Diencephalon (tissue), 1 donor: ENCODE data around the gene DNMT3B. TPM values are rescaled to one million over a fixed set of nuclear protein-coding genes. Genes with fewer than 3 reads are reported as not detected.

ENCODE experiments used
- total RNA-seq: library from RNA; depleted of rRNA; stranded (reverse); fragments of >200 nt; gene quantifications from one replicate; pipeline ENCODE4 v1.2.3, GENCODE V29; 2014

DNMT3B gene
- 4.2 TPM for total RNA-seq

DNA sequence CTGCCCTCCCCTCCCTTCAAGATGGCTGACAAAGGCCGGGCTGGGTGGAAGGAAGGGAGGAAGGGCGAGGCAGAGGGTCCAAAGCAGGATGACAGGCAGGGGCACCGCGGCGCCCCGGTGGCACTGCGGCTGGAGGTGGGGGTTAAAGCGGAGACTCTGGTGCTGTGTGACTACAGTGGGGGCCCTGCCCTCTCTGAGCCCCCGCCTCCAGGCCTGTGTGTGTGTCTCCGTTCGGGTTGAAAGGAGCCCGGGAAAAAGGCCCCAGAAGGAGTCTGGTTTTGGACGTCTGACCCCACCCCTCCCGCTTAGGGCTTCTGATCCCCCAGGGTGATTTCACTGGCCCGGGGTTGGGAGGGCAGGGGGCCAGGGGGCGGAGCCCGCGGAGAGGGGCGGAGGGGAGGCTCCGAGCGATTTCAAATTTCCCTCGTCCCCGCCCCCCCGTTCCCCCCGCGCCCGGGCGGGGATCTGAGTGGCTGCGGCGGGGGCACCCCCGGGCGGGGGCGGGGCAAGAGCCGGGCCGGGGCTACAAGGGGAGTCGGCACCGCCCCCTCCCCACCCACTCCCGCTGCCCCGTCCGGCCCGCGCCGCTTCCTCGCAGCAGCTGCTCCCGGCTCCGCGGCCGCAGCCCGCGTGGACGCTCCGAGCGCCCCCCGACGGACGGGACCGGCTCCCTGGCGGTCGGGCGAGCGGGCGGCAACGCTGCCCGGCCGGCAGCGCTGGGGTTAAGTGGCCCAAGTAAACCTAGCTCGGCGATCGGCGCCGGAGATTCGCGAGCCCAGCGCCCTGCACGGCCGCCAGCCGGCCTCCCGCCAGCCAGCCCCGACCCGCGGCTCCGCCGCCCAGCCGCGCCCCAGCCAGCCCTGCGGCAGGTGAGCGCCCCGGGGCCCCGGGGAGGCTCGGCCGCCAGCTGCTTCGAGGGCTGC lies at the start of gene DNMT3B:
Gene DNMT3B, plus strand, starts transcription at position 555 of the 923 bp plus-strand sequence. CDS start 17,939 bp downstream, outside the sequence.

DNA sequence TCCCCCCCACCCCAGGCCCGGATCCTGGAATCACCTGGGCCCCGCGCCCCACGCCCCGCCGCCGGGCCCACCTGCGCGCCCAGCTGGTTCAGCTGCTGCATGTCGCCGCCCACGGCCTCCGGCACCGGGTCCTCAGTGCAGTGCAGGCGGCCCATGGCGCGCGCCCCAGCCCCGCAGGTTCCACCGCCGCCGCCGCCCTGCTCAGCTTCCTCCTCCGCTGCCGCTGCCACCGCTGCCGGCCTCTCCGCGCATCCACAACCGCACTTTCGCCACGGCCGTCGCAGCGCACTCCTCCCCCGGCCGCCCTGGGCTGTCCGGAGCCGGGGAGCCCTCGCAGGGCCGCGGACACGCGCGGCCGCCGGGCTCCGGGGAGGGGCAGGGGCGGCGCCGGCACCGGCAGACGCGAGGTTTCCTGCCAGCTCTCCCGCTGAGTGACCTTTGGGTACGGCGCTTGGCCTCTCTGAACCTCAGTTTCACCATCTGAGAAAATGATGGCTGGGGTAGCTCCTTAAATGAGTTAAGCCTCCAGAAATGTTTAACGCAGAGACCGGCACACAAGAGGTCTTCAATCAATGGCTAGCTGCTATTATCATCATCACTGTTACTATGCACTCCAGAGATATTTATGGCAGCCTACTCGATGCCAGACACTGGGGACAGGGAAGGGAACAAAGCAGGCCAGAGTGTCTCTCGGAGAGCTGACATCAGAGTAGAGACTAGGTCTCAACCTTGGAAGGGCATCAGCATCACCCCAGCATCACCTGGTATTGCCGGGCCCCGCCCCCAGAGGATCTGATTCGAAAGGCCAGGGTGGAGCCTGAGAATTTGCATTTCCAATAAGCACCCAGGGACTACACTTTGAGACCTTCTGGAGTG lies 18.7 kb upstream of the DNMT3B start, which contains the start of gene COMMD7:
Gene COMMD7, minus strand, starts transcription at position 231 of the 876 bp plus-strand sequence. Its CDS starts 76 bp downstream, at position 155.

Other genes with a start within 250 kb of the DNMT3B start
- 21.2 TPM for gene NOL4L, start 177.1 kb upstream of the DNMT3B start, total RNA-seq
- gene C20orf203, start 88.4 kb upstream of the DNMT3B start, total RNA-seq: 0.46 TPM
- 36.2 TPM for gene COMMD7, start 18.9 kb upstream of the DNMT3B start, total RNA-seq
- gene MAPRE1, start 57.6 kb downstream of the DNMT3B start, total RNA-seq: 136 TPM
- not detected for gene EFCAB8, start 96.5 kb downstream of the DNMT3B start, total RNA-seq
- gene SUN5, start 242.0 kb downstream of the DNMT3B start, total RNA-seq: not detected
- gene BPIFB2, start 245.3 kb downstream of the DNMT3B start, total RNA-seq: not detected